Adrenal gland (tissue), 5 donors: Measurements from ENCODE around the gene STAT1.

Experiments
- POLR2A ChIP-seq, 2 donors: fragments of 450-650 bp; IDR thresholded peaks; one replicate each; pipeline ENCODE4 v1.6.1; 2017; ENCODE audit warnings: antibody characterized with exemption in 2 of 2, mild to moderate bottlenecking in 2 of 2, moderate library complexity in 1 of 2
- TF ChIP-seq, protein P1 (sequence below), 6 experiments: fragments of 450-650 bp in 4 of 6; fragments of 200-600 bp in 2 of 6; sonication (generic) in 1 of 6; IDR thresholded peaks; 1 replicate in 5 of 6; 2 replicates in 1 of 6; pipeline versions ENCODE4 v1.5.1 to v1.8.0; 2016 to 2021; ENCODE audit warnings: antibody characterized with exemption in 6 of 6, mild to moderate bottlenecking in 2 of 6, moderate library complexity in 1 of 6
- donor health status: DM: no; HTN: no; CAD: no.

DNA sequence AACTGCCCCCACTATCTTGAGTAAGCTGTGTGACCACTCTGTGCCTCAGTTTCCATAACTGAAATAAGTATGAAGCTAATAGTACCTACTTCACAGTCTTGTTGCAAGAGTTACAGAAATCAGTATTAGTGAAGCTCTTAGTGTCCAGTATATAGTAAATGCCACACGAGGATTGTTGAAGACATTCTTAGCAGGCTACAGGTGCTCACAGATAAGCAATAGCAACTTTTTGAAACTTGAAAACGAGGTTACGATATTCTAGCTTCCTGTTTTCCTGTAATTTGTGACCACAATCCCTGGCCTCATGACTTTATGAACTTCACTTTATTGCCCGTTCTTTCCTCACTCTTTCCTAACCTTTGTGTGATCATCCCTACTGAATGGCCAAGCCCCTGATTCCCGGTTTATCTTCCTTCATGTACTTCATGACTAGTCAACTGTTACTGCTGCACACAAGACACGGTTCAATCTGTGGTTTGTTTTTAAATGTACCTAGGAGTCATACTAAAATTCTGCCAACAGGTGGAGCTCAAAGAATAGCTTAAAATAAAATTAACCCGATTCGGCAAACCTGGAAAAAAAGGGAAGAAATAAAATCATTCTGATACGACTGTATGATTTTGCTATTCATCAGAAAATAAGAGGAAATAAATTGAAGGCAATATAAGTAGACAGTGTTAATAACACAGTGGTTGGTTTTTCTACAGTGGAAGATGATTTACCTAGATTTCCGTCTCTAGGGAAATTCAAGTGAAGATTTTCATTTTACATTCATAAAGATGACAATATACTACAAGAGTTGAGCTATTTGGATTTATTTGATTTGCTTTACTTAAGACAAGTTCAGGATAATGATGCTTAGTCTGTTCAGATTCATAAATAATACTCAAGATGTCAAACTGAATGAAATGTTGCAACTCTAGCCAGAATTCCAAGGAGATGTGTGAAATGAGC lies 38.1 kb upstream of the STAT1 start:
- TF ChIP-seq, protein P1, sequence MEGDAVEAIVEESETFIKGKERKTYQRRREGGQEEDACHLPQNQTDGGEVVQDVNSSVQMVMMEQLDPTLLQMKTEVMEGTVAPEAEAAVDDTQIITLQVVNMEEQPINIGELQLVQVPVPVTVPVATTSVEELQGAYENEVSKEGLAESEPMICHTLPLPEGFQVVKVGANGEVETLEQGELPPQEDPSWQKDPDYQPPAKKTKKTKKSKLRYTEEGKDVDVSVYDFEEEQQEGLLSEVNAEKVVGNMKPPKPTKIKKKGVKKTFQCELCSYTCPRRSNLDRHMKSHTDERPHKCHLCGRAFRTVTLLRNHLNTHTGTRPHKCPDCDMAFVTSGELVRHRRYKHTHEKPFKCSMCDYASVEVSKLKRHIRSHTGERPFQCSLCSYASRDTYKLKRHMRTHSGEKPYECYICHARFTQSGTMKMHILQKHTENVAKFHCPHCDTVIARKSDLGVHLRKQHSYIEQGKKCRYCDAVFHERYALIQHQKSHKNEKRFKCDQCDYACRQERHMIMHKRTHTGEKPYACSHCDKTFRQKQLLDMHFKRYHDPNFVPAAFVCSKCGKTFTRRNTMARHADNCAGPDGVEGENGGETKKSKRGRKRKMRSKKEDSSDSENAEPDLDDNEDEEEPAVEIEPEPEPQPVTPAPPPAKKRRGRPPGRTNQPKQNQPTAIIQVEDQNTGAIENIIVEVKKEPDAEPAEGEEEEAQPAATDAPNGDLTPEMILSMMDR (IDR thresholded peaks at IDR 0.05): peak; percentile 44 to 75 (median 66)
- no peak for TF ChIP-seq POLR2A (IDR thresholded peaks at IDR 0.05)
